HEK293 (cell line): ENCODE results near the gene FAM217B.

Experiments used
- CTCF ChIA-PET: fragments of 350-600 bp; formaldehyde crosslinking; extraction: SDS; loops from one replicate; lab custom pipeline; 2021; ENCODE audit warnings: antibody characterized with exemption; lab: Yijun Ruan, JAX
- POLR2A ChIA-PET: fragments of 300-600 bp; formaldehyde crosslinking; extraction: SDS; loops from one replicate; lab custom pipeline; 2020; ENCODE audit warnings: antibody characterized with exemption, inconsistent platforms; lab: Yijun Ruan, JAX
- H3K27ac ChIP-seq: fragments of 200-500 bp; sonication (Bioruptor generic); 2 replicates; pipeline ENCODE4 v1.5.1; 2014; ENCODE audit warnings: low read depth, low read length, control low read depth, inconsistent platforms; ENCODE audit errors: extremely low read depth
- H3K36me3 ChIP-seq, 2 experiments: fragments of 200-500 bp in 1 of 2; sonication (Bioruptor generic) in 1 of 2; 1 replicate in 1 of 2; 2 replicates in 1 of 2; pipeline ENCODE4 v1.5.1; 2014 to 2017; ENCODE audit warnings: inconsistent platforms in 2 of 2, low read length in 2 of 2; ENCODE audit not compliant: control insufficient read depth in 2 of 2, insufficient read depth in 1 of 2
- H3K4me1 ChIP-seq: fragments of 200-500 bp; sonication (Bioruptor generic); 2 replicates; pipeline ENCODE4 v1.5.1; 2014; ENCODE audit warnings: mild to moderate bottlenecking, low read length, inconsistent platforms; ENCODE audit not compliant: control insufficient read depth, insufficient read depth
- H3K4me3 ChIP-seq: 2 replicates; pipeline ENCODE4 v1.5.1; 2011; ENCODE audit warnings: low read depth, mild to moderate bottlenecking, control low read depth, low read length, moderate library complexity
- H3K9me3 ChIP-seq: fragments of 200-500 bp; sonication (Bioruptor generic); 2 replicates; pipeline ENCODE4 v1.5.1; 2014; ENCODE audit warnings: low read depth, low read length, inconsistent platforms; ENCODE audit not compliant: control insufficient read depth, insufficient read depth
- FEZF1 ChIP-seq: fragments of 450-650 bp; formaldehyde crosslinking; IDR thresholded peaks from 2 replicates; pipeline ENCODE4 v1.5.1; 2016; ENCODE audit warnings: missing biosample characterization, missing genetic modification characterization
- GLI4 ChIP-seq: fragments of 450-650 bp; formaldehyde crosslinking; IDR thresholded peaks from 2 replicates; pipeline ENCODE4 v1.5.1; 2016; ENCODE audit warnings: missing biosample characterization, missing genetic modification characterization
- GLIS2 ChIP-seq: fragments of 450-650 bp; formaldehyde crosslinking; IDR thresholded peaks from 2 replicates; pipeline ENCODE4 v1.5.1; 2016; ENCODE audit warnings: missing biosample characterization, missing genetic modification characterization
- KLF10 ChIP-seq: fragments of 450-650 bp; IDR thresholded peaks from 2 replicates; pipeline ENCODE4 v1.5.1; 2018; ENCODE audit warnings: missing biosample characterization, mild to moderate bottlenecking, missing genetic modification characterization
- KLF7 ChIP-seq: fragments of 450-650 bp; formaldehyde crosslinking; IDR thresholded peaks from 2 replicates; pipeline ENCODE4 v1.5.1; 2016; ENCODE audit warnings: missing biosample characterization, missing genetic modification characterization, borderline replicate concordance
- KLF8 ChIP-seq: fragments of 450-650 bp; formaldehyde crosslinking; IDR thresholded peaks from 2 replicates; pipeline ENCODE4 v1.5.1; 2016; ENCODE audit warnings: missing biosample characterization, missing genetic modification characterization
- SCRT2 ChIP-seq: fragments of 450-650 bp; formaldehyde crosslinking; IDR thresholded peaks from 2 replicates; pipeline ENCODE4 v1.5.1; 2016; ENCODE audit warnings: missing biosample characterization, missing genetic modification characterization
- TCF7L2 ChIP-seq: IDR thresholded peaks from 2 replicates; pipeline ENCODE4 v1.6.1; 2011; ENCODE audit warnings: low read depth, mild to moderate bottlenecking, inconsistent platforms, low read length, moderate library complexity, borderline replicate concordance
- ZBTB17 ChIP-seq: fragments of 450-650 bp; formaldehyde crosslinking; IDR thresholded peaks from 2 replicates; pipeline ENCODE4 v1.5.1; 2016; ENCODE audit warnings: missing biosample characterization, missing genetic modification characterization
- ZBTB8A ChIP-seq: fragments of 450-650 bp; formaldehyde crosslinking; IDR thresholded peaks from 2 replicates; pipeline ENCODE4 v1.5.1; 2016; ENCODE audit warnings: missing biosample characterization, missing genetic modification characterization
- ZFHX2 ChIP-seq: fragments of 450-650 bp; formaldehyde crosslinking; conservative IDR thresholded peaks from 2 replicates; pipeline ENCODE4 v1.5.1; 2016; ENCODE audit warnings: missing biosample characterization, missing genetic modification characterization
- ZIC2 ChIP-seq: fragments of 450-650 bp; formaldehyde crosslinking; IDR thresholded peaks from 2 replicates; pipeline ENCODE4 v1.5.1; 2016; ENCODE audit warnings: missing biosample characterization, missing genetic modification characterization
- ZNF114 ChIP-seq: fragments of 450-650 bp; formaldehyde crosslinking; IDR thresholded peaks from 2 replicates; pipeline ENCODE4 v1.5.0; 2017; ENCODE audit warnings: missing biosample characterization, missing genetic modification characterization
- ZNF155 ChIP-seq: fragments of 450-650 bp; formaldehyde crosslinking; IDR thresholded peaks from 2 replicates; pipeline ENCODE4 v1.5.1; 2016; ENCODE audit warnings: missing biosample characterization, missing genetic modification characterization
- ZNF274 ChIP-seq, 2 experiments: fragments of 200-500 bp in 1 of 2; fragments of 450-650 bp in 1 of 2; sonication (Bioruptor generic) in 1 of 2; formaldehyde crosslinking in 1 of 2; IDR thresholded peaks; 2 replicates each; pipeline versions ENCODE4 v1.5.1 to v1.6.1; 2014 to 2016; ENCODE audit warnings: borderline replicate concordance in 1 of 2, inconsistent platforms in 1 of 2, low read length in 1 of 2, missing biosample characterization in 1 of 2, missing genetic modification characterization in 1 of 2
- ZNF341 ChIP-seq: fragments of 450-650 bp; formaldehyde crosslinking; IDR thresholded peaks from 2 replicates; pipeline ENCODE4; 2016; ENCODE audit warnings: low read depth, missing biosample characterization, missing genetic modification characterization
- ZNF394 ChIP-seq: fragments of 450-650 bp; formaldehyde crosslinking; IDR thresholded peaks from 2 replicates; pipeline ENCODE4 v1.5.1; 2016; ENCODE audit warnings: missing biosample characterization, missing genetic modification characterization, mild to moderate bottlenecking, moderate library complexity, borderline replicate concordance
- ZNF544 ChIP-seq: fragments of 450-650 bp; formaldehyde crosslinking; IDR thresholded peaks from 2 replicates; pipeline ENCODE4 v1.5.0; 2017; ENCODE audit warnings: missing biosample characterization, missing genetic modification characterization
- ZNF561 ChIP-seq: fragments of 450-650 bp; IDR thresholded peaks from 2 replicates; pipeline ENCODE4 v1.5.1; 2018; ENCODE audit warnings: missing biosample characterization, missing genetic modification characterization, borderline replicate concordance
- ZNF600 ChIP-seq: fragments of 450-650 bp; formaldehyde crosslinking; IDR thresholded peaks from 2 replicates; pipeline ENCODE4 v1.5.1; 2016; ENCODE audit warnings: missing biosample characterization, missing genetic modification characterization
- ZNF623 ChIP-seq: fragments of 450-650 bp; formaldehyde crosslinking; IDR thresholded peaks from 2 replicates; pipeline ENCODE4 v1.5.1; 2016; ENCODE audit warnings: missing biosample characterization, missing genetic modification characterization
- ZNF629 ChIP-seq: fragments of 450-650 bp; formaldehyde crosslinking; IDR thresholded peaks from 2 replicates; pipeline ENCODE4 v1.5.1; 2017; ENCODE audit warnings: missing biosample characterization, missing genetic modification characterization
- ZNF707 ChIP-seq: fragments of 450-650 bp; formaldehyde crosslinking; IDR thresholded peaks from 2 replicates; pipeline ENCODE4 v1.5.1; 2016; ENCODE audit warnings: missing biosample characterization, missing genetic modification characterization
- ZNF785 ChIP-seq: fragments of 450-650 bp; formaldehyde crosslinking; IDR thresholded peaks from 2 replicates; pipeline ENCODE4 v1.5.1; 2016; ENCODE audit warnings: missing biosample characterization, missing genetic modification characterization
- ZNF791 ChIP-seq: fragments of 450-650 bp; formaldehyde crosslinking; IDR thresholded peaks from 2 replicates; pipeline ENCODE4 v1.5.1; 2016; ENCODE audit warnings: missing biosample characterization, missing genetic modification characterization
- ZSCAN23 ChIP-seq: fragments of 450-650 bp; formaldehyde crosslinking; IDR thresholded peaks from 2 replicates; pipeline ENCODE4 v1.5.1; 2016; ENCODE audit warnings: missing biosample characterization, missing genetic modification characterization
- TF ChIP-seq, protein P1 (sequence below): fragments of 450-650 bp; formaldehyde crosslinking; IDR thresholded peaks from 2 replicates; pipeline ENCODE4 v1.5.1; 2016; ENCODE audit warnings: missing biosample characterization, missing genetic modification characterization
- TF ChIP-seq, protein P2 (sequence below): fragments of 450-650 bp; formaldehyde crosslinking; IDR thresholded peaks from 2 replicates; pipeline ENCODE4 v1.5.1; 2016; ENCODE audit warnings: missing biosample characterization, missing genetic modification characterization
- TF ChIP-seq, protein P3 (sequence below): fragments of 450-650 bp; formaldehyde crosslinking; IDR thresholded peaks from 2 replicates; pipeline ENCODE4 v1.5.1; 2016; ENCODE audit warnings: missing biosample characterization, missing genetic modification characterization
- TF ChIP-seq, protein P4 (sequence below): fragments of 450-650 bp; formaldehyde crosslinking; IDR thresholded peaks from 2 replicates; pipeline ENCODE4 v1.5.1; 2016; ENCODE audit warnings: missing biosample characterization, missing genetic modification characterization

The FAM217B gene, protein sequence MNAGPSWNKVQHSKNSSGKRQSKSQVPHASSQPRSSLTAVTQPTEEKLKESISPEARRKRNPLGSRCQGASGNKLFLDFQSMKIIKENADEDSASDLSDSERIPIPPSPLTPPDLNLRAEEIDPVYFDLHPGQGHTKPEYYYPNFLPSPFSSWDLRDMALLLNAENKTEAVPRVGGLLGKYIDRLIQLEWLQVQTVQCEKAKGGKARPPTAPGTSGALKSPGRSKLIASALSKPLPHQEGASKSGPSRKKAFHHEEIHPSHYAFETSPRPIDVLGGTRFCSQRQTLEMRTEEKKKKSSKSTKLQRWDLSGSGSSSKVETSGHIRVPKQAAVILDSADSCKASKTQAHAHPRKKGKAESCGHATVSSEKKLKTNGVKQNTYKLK

DNA sequence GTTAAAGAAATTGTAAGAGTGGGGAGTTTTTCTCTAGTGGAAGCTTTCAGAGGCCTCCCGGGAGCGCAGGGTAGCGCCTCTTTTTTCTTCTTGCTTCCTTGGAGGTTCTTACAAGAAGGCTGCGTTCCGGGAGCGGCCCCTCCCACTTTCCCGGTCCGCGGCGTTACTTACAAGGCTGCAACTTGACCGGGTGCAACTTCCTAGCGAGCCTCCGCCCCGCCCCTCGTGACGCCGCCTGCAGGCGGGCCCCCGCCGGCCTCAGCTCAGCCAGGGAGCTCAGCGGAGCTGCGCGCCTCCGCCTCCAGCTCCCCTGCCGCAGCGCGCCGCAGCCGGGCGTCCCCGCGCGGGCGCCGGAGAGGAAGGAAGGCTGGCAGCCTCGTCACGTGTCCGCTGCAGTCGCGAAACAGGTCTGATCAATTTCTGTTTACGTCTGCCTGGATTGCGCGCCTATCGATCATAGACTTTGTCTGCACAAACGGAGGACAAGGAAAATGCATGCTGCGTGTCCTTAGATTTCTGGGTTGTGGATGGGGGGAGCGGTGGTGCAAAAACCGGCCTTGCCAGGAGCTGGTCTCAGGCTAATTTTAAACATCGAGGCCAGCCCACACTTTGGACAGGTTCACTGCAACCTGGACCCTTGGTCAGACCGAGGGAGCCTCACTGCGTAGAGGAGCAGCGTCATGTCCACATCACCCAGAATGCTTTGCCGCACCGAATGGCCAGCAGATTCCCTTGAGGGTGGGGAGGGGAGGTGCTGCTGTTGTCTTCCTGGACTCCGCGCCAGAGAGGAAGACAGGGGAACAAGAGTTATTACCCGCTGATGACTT is at the start of gene FAM217B, which contains the start of gene PPP1R3D:
FAM217B (plus strand) TSS at position 261 of the 827 bp plus-strand sequence. CDS start 3,555 bp downstream, outside the sequence.
PPP1R3D (minus strand) TSS at position 177 of the 827 bp plus-strand sequence. CDS start 374 bp downstream, outside the sequence.
- Histone ChIP-seq H3K4me3 (peak within 1 kb of the TSS; percentile 50), H3K36me3 (peaks cover 14 to 33% of the 10 kb centered on the region in 2 experiments; a peak in 2 of 3 replicates), H3K9me3 (no peaks in the 10 kb centered on the region), H3K27ac (peak within 1 kb of the TSS; percentile 93), H3K4me1 (peaks cover 12% of the 10 kb centered on the region)
- ChIA-PET POLR2A (interaction anchor here (0.6 to 2.8 kb wide), 14 partner anchors 10 to 366 kb away, joined by 3 to 8 read pairs (median 4); partner anchors contain the start of gene CDH26), CTCF (interaction anchor here (0.6 to 1.6 kb wide), 8 partner anchors 9 to 1068 kb away, joined by 3 to 8 read pairs (median 4); no protein-coding TSS in a partner anchor)
- no peak for TF ChIP-seq ZNF274 (IDR thresholded peaks at IDR 0.05; ENCODE audit: low read length)
- no peak for TF ChIP-seq ZNF274 (tag by site-specific recombination; IDR thresholded peaks at IDR 0.05; ENCODE audit: borderline replicate concordance)
- peak; percentile 73 for TF ChIP-seq ZNF600 (tag by site-specific recombination)
- TF ChIP-seq ZNF394 (tag by site-specific recombination) = peak; percentile 92
- TF ChIP-seq ZBTB17 (tag by site-specific recombination) = peak; percentile 98
- peak; percentile 46; the same call in 1 of the 2 replicates for TF ChIP-seq SCRT2 (tag by site-specific recombination)
- TF ChIP-seq ZNF785 = no peak
- peak; percentile 83 for TF ChIP-seq ZNF629 (tag by site-specific recombination)
- TF ChIP-seq KLF8 (tag by site-specific recombination) = peak; percentile 44; the same call in 1 of the 2 replicates
- TF ChIP-seq KLF10 (tag by site-specific recombination) = peak; percentile 99
- peak; percentile 24; the same call in 1 of the 2 replicates for TF ChIP-seq ZFHX2 (tag by site-specific recombination)
- no peak for TF ChIP-seq ZNF155 (tag by site-specific recombination)
- TF ChIP-seq TCF7L2 = no peak
- TF ChIP-seq ZNF114 (tag by site-specific recombination) = no peak
- no peak for TF ChIP-seq ZNF707 (tag by site-specific recombination)
- TF ChIP-seq, protein P1, sequence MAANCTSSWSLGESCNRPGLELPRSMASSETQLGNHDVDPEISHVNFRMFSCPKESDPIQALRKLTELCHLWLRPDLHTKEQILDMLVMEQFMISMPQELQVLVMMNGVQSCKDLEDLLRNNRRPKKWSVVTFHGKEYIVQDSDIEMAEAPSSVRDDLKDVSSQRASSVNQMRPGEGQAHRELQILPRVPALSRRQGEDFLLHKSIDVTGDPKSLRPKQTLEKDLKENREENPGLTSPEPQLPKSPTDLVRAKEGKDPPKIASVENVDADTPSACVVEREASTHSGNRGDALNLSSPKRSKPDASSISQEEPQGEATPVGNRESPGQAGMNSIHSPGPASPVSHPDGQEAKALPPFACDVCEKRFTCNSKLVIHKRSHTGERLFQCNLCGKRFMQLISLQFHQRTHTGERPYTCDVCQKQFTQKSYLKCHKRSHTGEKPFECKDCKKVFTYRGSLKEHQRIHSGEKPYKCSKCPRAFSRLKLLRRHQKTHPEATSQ (tag by site-specific recombination) = no peak
- TF ChIP-seq, protein P2, sequence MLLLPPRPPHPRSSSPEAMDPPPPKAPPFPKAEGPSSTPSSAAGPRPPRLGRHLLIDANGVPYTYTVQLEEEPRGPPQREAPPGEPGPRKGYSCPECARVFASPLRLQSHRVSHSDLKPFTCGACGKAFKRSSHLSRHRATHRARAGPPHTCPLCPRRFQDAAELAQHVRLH (tag by site-specific recombination) = no peak
- no peak for TF ChIP-seq FEZF1 (tag by site-specific recombination)
- no peak for TF ChIP-seq KLF7 (tag by site-specific recombination)
- 0 out of 2 replicates have a peak, but pooled peaks have one; percentile 38 for TF ChIP-seq ZNF561 (tag by site-specific recombination)
- no peak for TF ChIP-seq ZNF623 (tag by site-specific recombination)
- TF ChIP-seq, protein P3, sequence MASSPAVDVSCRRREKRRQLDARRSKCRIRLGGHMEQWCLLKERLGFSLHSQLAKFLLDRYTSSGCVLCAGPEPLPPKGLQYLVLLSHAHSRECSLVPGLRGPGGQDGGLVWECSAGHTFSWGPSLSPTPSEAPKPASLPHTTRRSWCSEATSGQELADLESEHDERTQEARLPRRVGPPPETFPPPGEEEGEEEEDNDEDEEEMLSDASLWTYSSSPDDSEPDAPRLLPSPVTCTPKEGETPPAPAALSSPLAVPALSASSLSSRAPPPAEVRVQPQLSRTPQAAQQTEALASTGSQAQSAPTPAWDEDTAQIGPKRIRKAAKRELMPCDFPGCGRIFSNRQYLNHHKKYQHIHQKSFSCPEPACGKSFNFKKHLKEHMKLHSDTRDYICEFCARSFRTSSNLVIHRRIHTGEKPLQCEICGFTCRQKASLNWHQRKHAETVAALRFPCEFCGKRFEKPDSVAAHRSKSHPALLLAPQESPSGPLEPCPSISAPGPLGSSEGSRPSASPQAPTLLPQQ (tag by site-specific recombination) = peak; percentile 47; the same call in 1 of the 2 replicates
- peak; percentile 87 for TF ChIP-seq ZNF341
- peak; percentile 91 for TF ChIP-seq ZBTB8A (tag by site-specific recombination)
- TF ChIP-seq ZIC2 (tag by site-specific recombination) = no peak; the same call in 1 of the 2 replicates
- no peak for TF ChIP-seq ZNF791 (tag by site-specific recombination)
- peak; percentile 66 for TF ChIP-seq GLIS2
- TF ChIP-seq ZNF544 (tag by site-specific recombination) = no peak
- TF ChIP-seq, protein P4, sequence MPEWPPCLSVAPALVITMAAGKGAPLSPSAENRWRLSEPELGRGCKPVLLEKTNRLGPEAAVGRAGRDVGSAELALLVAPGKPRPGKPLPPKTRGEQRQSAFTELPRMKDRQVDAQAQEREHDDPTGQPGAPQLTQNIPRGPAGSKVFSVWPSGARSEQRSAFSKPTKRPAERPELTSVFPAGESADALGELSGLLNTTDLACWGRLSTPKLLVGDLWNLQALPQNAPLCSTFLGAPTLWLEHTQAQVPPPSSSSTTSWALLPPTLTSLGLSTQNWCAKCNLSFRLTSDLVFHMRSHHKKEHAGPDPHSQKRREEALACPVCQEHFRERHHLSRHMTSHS (tag by site-specific recombination) = no peak
- TF ChIP-seq ZSCAN23 (tag by site-specific recombination) = no peak
- TF ChIP-seq GLI4 (tag by site-specific recombination) = no peak
